CD4-positive, alpha-beta T cell treated with Interleukin-21 for 1 hour (primary cell): ENCODE results near the gene NID1.
A peak's percentile ranks its signal among the peaks of the same experiment; 100 is the strongest.
"Not testable (repeated sequence)": the region's sequence is repeated elsewhere in the genome, so short reads cannot be mapped to it uniquely, and the experiment has no call there.

ENCODE experiments used
- DNase-seq: peaks from one replicate; pipeline ENCODE4 v3.0.0-alpha.2; 2020

NID1 gene

GRCh38 chr1:236021424-236022135, 43.3 kb downstream of the NID1 start:
- no peak for DNase-seq

- no peak for DNase-seq
Measured at GRCh38 chr1:236020359-236021219, 44.3 kb downstream of the NID1 start.

GRCh38 chr1:236018885-236019453, 45.9 kb downstream of the NID1 start:
- no peak for DNase-seq

GRCh38 chr1:236016782-236017400, 48.0 kb downstream of the NID1 start:
- no peak for DNase-seq

DNA sequence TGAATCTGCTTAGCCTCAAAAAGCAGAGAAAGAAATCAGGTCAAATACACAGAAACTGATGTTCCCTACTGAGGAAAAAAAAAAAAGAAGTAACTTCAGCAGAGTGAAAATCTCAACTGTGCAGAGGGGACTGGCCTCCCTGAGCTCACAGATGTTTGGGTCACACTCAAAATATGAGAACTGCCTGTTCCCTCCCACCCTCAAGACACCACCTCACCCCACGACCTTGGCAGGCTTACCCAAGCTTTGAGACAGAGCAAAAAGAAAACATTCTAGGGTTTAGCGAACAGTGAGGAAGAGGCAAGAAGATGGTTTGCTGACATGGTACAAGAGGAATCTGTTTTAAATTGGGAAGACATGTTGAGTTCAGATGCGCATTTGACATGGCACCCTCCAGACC, 48.8 kb downstream of the NID1 start:
- DNase-seq, result no peak

- DNase-seq, result no peak
Measured at GRCh38 chr1:236015539-236015938, 49.4 kb downstream of the NID1 start.

- no peak for DNase-seq
Measured at GRCh38 chr1:236013330-236013729, 51.6 kb downstream of the NID1 start.

DNA sequence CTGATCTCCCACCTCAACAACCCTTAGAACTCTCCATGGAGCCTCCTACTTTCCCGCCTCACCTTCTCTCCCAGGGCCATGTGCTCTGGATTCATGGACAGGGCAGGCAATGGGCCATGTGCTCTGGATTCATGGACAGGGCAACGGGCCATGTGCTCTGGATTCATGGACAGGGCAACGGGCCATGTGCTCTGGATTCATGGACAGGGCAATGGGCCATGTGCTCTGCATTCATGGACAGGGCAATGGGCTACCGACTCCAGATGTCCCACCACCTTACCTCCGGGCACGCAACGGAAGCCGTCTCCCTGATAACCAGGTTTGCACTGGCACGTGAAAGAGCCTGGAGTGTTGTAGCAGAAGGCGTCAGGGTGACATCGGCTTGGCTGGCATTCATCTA, 53.2 kb downstream of the NID1 start:
- no peak for DNase-seq

DNA sequence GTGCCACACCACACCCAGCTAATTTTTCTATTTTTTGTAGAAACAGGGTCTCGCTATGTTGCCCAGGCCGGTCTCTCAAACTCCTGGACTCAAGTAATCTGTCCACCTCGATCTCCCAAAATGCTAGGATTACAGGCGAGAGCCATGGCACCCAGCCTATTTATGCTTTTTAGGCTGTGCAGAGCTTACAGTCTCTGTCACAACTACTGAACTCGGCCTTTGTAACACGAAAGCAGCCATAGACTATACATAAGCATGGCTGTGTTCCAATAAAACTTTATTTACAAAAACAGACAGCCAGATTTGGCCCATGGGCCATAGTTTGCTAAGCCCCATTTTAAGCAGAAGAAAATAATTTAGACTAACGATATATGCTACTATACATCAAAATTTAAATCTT, 54.4 kb downstream of the NID1 start:
- no peak for DNase-seq

DNA sequence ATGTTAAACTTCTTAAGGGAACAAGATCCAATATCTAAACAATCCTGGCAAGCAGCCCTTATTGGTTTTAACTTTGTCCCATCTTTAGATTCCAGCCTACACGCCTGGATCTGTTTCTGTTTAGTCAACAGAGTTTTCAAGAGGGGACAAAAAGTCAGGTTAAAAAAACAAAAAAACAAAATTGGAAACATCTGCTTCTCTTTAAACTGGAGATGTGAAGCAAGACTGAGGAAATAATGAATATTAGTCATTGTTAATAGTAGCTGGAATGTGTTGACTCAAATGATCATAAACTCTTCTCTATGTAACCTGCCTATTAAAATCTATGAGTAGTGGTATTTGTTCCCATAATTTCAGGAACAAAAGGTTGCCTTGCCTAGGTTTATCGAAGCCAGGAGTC, 55.0 kb downstream of the NID1 start:
- no peak for DNase-seq

DNA sequence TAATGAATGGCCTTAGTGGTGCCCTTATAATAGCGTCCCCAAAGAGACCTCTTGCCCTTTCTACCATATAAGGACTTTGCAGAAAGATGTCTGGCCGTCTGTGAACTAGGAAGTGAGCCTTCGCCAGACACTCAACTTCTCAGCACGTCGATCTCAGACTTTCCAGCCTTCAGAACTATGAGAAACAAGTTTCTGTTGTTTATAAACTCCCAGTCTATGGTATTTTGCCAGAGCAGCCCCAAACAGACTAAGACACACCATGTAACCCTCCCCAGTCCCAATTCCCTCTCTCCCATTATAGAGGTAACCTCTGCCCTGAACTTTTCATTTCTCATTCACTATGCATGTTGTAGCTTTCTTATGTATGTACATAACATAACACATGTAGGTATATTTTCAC, 55.7 kb downstream of the NID1 start:
- no peak for DNase-seq

DNA sequence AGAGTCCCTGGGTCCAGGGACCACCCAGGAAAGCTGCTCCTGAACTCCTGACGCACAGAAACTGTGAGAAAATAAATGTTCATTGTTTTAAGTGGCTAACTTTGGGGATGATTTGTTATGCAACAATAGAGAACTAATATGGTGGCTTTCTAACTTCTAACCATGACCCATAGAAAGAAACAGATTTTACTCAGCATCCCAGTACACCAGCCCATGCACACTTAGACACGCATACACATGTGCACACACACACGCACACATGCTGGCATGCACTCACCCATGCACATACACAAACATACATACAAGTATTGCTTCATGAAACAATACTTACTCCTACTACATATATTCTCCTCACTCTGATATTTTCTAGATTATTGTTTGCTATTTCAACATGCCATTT, 57.1 kb downstream of the NID1 start:
- DNase-seq, result no peak

GRCh38 chr1:236003058-236003457, 61.8 kb downstream of the NID1 start:
- DNase-seq, result not testable (repeated sequence)

DNA sequence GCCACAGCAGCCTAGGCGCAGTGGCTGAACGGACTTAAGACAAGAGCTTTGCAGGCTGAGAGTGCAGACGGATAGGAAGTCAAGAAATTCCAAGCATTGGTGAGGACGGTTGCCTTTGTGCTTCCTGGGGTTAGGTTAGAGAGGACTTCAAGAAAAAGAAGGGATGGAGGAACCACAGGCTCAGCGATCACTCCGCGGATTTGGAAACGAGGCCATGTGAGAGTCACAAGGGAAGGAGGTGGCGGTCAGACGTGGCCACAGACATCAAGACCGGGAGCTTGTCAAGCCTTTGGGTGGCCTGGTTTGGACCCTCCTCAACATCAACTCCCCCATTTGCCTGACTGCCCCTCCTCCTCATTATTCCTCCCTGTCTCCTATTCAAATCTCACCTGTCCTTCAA, 62.3 kb downstream of the NID1 start:
- DNase-seq, result no peak

DNA sequence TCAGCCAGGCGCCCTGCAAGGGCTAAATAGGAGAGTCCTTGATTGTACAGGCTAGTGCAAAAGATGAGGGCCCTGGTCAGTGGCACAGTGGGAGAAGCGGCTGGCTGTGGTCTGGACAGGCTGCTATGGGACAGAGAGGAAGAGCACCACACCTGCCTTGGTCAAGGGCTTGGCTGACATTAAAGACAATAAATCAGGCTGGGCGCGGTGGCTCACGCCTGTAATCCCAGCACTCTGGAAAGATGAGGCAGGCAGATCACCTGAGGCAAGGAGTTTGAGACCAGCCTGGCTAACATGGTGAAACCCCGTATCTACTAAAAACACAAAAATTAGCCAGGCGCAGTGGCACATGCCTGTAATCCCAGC, 62.9 kb downstream of the NID1 start:
- DNase-seq, result no peak

- no peak for DNase-seq
Measured at GRCh38 chr1:236000781-236001180, 64.1 kb downstream of the NID1 start.

- DNase-seq, result peak; percentile 88
Measured at GRCh38 chr1:235999259-235999925, 65.5 kb downstream of the NID1 start.

DNA sequence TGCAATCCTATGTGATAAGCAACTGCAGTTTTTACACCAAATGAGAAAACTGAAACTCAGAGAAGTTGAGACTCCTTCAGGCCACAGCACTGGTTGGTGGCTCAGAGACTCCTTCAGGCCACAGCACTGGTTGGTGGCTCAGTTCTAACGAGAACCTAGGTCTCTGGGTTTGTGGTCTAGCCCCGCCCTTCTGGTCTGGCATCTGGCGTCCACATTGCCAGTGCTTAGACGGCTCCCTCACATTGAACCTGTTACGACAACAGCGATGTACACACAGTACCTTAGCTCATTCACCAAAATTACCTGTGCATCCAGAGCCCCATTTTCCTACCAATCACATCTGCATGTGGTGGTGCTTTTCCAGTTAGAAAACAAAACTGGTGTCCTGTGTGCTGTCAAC, 66.1 kb downstream of the NID1 start:
- DNase-seq, result peak; percentile 76

DNA sequence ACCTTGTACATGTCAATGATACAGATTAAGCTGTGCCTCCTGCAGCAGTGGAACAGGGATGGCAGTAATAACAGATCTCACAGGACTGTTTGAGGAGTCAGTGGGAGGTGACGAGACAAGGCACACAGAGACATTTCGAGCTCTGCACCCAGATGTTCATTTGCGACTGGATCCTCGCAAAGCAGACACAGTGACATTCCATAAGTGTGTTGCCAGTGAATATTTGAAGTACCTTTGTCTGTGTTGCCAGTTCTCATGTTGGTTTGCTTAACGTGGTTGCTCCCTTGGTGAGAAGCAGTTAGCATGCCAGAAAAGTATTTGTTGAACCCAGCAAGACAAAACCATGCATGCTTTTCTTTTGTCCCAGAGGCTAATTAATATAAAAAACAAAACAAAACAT, 67.0 kb downstream of the NID1 start:
- DNase-seq, result no peak

- DNase-seq, result no peak
Measured at GRCh38 chr1:235997049-235997448, 67.8 kb downstream of the NID1 start.

DNA sequence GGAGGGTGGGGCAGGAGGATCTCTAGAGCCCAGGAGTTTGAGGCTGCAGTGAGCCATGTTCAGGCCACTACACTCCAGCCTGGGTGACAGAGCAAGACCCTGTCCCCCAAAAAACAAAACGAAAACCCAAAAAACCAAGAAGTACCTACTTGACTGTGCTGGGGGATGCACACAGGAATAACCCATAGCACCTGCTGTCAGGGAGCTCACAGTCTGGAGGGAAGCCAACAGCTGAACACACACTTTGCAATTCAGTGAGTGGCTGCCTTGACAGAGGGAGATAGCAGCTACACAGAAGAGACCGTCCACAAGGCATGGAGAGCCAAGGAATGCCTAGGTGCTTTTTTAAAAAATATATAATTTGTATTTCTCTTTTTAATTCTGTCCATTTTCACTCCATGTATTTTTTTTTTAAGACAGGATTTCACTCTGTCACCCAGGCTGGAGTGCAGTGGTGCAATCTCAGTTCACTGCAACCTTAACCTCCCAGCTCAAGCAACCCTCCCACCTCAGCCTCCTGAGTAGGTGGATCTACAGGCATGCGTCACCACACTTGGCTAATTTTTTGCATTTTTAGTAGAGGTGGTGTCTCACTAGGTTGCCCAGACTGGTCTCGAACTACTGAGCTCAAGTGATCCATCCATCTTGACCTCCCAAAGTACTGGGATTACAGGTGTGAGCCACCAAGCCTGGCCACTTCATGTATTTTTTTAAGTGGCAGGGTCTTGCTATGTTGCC, 68.7 kb downstream of the NID1 start:
- no peak for DNase-seq

DNA sequence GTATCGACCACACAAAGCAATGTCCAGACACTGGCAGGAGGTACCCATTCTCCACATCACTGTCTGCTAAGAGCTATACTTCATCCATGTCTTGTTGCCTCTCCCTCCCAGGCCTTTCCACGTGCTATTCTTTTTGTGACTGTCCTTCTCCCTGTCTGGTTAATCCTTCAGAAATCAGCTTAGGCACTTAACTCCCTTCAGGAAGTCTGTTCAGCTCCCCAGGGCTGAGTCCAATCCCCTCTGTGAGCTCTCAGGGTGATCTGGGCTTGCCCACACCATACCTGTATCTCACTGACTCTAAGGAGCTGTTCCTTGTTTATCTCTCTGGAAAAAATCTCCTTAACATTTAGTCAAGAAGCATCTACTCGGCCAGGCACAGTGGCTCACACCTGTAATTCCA, 69.4 kb downstream of the NID1 start:
- no peak for DNase-seq
